ENCODE data around the gene CAB39L. TPM values are rescaled to one million over a fixed set of nuclear protein-coding genes. Genes with fewer than 3 reads are reported as not detected.
A peak's percentile ranks its signal among the peaks of the same experiment; 100 is the strongest.

The CAB39L gene
- total RNA-seq, 2 experiments from 2014 or later: 9.6 to 28.6 TPM

DNA sequence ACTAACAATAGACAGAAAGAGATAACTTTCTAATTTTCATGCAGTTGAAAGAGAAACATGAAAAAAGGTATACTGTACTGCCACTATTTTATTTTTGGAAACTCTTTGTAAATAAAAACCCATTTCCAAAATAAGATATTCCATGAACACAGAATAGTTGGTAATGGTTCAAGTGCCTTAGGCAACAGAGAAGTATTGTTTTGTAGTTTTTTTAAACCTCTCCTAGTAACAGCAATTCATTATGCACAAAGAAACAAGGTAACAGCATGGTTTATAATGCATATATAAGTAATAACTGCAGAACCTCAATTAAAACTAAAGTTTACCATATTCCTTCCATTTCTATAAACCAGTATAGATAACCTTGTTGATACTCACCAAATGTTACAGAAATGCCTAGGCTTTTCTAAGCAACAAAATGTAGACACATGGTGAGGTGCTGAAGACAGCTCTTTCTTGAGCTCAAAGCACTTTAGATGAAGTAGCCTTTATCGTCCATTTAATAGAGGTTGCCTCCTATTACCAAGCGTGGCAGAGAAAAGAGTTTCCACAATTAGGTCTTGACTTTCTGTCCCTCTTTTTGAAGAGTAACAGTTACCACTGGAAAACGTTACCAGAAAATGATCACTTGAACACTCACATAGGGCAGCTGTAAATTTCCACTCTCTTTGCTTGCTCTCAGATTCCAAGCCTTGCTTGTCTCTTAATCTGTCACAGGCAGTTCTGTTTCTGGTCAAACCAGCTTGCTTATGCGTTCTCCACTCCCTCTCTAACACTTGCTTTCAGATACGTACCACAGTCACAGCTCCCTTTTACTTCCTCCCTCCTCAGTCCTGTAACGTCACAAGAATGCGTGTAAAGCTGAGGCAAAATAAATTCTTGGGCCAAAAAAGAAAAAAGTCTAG lies 42.9 kb downstream of the CAB39L start:
- TF ChIP-seq EZH2phosphoT487 (IDR thresholded peaks at IDR 0.05; ENCODE audit: borderline replicate concordance, low read depth, low read length): no peak
- TF ChIP-seq, protein P1, sequence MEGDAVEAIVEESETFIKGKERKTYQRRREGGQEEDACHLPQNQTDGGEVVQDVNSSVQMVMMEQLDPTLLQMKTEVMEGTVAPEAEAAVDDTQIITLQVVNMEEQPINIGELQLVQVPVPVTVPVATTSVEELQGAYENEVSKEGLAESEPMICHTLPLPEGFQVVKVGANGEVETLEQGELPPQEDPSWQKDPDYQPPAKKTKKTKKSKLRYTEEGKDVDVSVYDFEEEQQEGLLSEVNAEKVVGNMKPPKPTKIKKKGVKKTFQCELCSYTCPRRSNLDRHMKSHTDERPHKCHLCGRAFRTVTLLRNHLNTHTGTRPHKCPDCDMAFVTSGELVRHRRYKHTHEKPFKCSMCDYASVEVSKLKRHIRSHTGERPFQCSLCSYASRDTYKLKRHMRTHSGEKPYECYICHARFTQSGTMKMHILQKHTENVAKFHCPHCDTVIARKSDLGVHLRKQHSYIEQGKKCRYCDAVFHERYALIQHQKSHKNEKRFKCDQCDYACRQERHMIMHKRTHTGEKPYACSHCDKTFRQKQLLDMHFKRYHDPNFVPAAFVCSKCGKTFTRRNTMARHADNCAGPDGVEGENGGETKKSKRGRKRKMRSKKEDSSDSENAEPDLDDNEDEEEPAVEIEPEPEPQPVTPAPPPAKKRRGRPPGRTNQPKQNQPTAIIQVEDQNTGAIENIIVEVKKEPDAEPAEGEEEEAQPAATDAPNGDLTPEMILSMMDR (conservative IDR thresholded peaks at IDR 0.05; ENCODE audit: low read length): no peak
- CTCF ChIA-PET (ENCODE audit: unreplicated experiment): no interaction called here
- Histone ChIP-seq H4K20me1 (ENCODE audit: insufficient read depth, low read length) (no peaks in the 10 kb centered on the region), H3K9me2 (ENCODE audit: insufficient read depth, low read length) (no peaks in the 10 kb centered on the region), H3K4me2 (ENCODE audit: low read length) (peak overlapping the region; percentile 94), H3K4me1 (ENCODE audit: insufficient read depth, low read length, poor library complexity, severe bottlenecking) (peaks cover 35% of the 10 kb centered on the region), H3K4me3 (ENCODE audit: low read depth, low read length, poor library complexity, severe bottlenecking) (peak overlapping the region; percentile 75), H3K79me2 (ENCODE audit: insufficient read depth, low read depth, low read length) (peaks cover 51% of the 10 kb centered on the region), H2AFZ (ENCODE audit: low read length) (peak overlapping the region; percentile 94), H3K9me3 (ENCODE audit: low read length) (peaks cover 10% of the 10 kb centered on the region; the same call in 1 of the 2 replicates), H3K27ac (ENCODE audit: low read depth, low read length, poor library complexity, severe bottlenecking) (peak overlapping the region; percentile 86), H3K36me3 (ENCODE audit: insufficient read depth, low read length) (no peaks in the 10 kb centered on the region; the same call in 1 of the 2 replicates)
- POLR2A ChIA-PET: interaction anchor here (0.6 to 5.9 kb wide), 19 partner anchors 8 to 290 kb away, joined by 3 to 35 read pairs (median 6); partner anchors contain the start of genes CAB39L, EBPL and SETDB2
- DNase-seq (ENCODE audit: low spot score): peak; percentile 87
- BruUV-seq (replicated peaks): TSS peak; percentile 67
- intact Hi-C loops (cut with micrococcal nuclease; ENCODE audit: unreplicated experiment): loop anchor here (1.0 kb wide), 3 partner anchors 29 to 100 kb away; partner anchors contain the start of genes CAB39L and SETDB2

DNA sequence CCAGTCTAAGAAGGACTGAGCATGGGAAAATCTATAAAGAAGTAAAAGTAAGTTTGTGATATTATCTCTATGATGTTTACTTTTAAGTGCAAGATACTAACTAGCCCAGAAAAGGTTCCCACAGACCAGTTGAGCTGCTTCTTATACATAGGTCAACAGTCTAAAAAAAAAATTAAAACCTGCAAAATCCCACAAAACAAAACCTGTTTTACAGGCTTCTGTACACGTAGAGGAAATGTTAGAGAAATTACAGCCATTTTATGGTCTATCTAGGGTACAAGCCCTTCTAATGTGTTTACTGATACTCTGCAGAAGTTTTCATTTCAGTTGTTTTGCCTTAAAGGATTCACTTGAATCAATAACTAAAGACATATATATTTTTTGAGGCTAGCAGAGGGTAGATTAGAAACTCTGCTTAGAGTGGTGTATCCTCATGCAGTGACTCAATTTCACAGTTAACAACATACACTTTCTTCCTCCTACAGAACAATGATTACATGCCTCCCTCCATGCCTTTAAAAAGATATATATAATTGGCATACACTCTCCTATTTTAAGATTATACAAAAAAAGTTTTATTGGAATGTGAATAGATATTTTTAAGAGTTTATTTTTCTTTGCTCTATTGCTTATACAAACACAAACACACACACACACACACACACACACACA lies 43.9 kb downstream of the CAB39L start:
- Histone ChIP-seq H3K4me3 (ENCODE audit: low read depth, low read length, poor library complexity, severe bottlenecking) (peak overlapping the region; percentile 75), H3K9me3 (ENCODE audit: low read length) (peaks cover 9% of the 10 kb centered on the region; the same call in 1 of the 2 replicates), H3K27ac (ENCODE audit: low read depth, low read length, poor library complexity, severe bottlenecking) (peak overlapping the region; percentile 86), H3K4me2 (ENCODE audit: low read length) (peak overlapping the region; percentile 94), H2AFZ (ENCODE audit: low read length) (peak overlapping the region; percentile 1; the same call in 1 of the 2 replicates), H4K20me1 (ENCODE audit: insufficient read depth, low read length) (no peaks in the 10 kb centered on the region), H3K4me1 (ENCODE audit: insufficient read depth, low read length, poor library complexity, severe bottlenecking) (peaks cover 35% of the 10 kb centered on the region), H3K79me2 (ENCODE audit: insufficient read depth, low read depth, low read length) (peaks cover 62% of the 10 kb centered on the region), H3K36me3 (ENCODE audit: insufficient read depth, low read length) (no peaks in the 10 kb centered on the region; the same call in 1 of the 2 replicates), H3K9me2 (ENCODE audit: insufficient read depth, low read length) (no peaks in the 10 kb centered on the region)
- BruUV-seq (replicated peaks): no TSS peak
- POLR2A ChIA-PET: interaction anchor here (0.7 to 5.9 kb wide), 10 partner anchors 11 to 214 kb away, joined by 3 to 35 read pairs (median 5); no protein-coding TSS in a partner anchor
- CTCF ChIA-PET (ENCODE audit: unreplicated experiment): no interaction called here
- intact Hi-C loops (cut with micrococcal nuclease; ENCODE audit: unreplicated experiment): no loop called here
- peak; percentile 21 for DNase-seq (ENCODE audit: low spot score)
- TF ChIP-seq EZH2phosphoT487 (IDR thresholded peaks at IDR 0.05; ENCODE audit: borderline replicate concordance, low read depth, low read length): no peak
- TF ChIP-seq, protein P1 (conservative IDR thresholded peaks at IDR 0.05; ENCODE audit: low read length): no peak
